Measurements from ENCODE around the gene LIPE. TPM values are rescaled to one million over a fixed set of nuclear protein-coding genes. Genes with fewer than 3 reads are reported as not detected.
"Not testable (repeated sequence)": the region's sequence is repeated elsewhere in the genome, so short reads cannot be mapped to it uniquely, and the experiment has no call there.

The LIPE gene
- total RNA-seq, 1 experiment from 2014 or later = 17.1 TPM

DNA sequence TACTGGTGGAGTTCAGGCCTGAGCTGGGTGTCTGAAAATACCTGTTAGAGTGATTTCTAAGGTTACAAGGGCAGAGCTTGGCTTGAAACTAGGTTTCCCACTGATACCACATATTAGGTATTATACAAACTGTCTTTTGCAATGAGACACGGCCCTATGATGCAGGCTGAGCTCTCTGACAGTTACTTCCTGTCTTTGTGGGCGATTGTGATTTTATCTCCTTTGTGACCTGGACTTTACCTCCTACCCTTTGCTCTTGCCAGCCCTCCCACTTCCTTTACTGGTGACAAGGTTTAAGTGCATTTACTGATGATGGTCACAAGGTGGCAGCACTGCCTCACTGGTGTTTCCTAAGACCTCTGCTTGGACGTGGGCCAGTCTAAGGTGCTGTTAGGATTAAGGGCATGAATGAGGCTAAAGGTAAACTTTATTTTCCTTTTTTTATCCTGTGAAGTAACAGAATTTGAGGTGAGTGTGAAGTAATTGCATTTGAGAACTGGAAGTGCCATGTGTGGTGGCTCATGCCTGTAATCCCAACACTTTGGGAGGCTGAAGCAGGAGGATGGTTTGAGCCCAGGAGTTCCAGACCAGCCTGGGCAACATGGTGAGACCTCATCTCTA, 23.2 kb upstream of the LIPE start:
- intact Hi-C loops (cut with micrococcal nuclease; ENCODE audit: unreplicated experiment) = loop anchor here (1.0 to 2.0 kb wide), 3 partner anchors 38 to 146 kb away; no protein-coding TSS in a partner anchor
- Mint-ChIP-seq H3K4me3 (ENCODE audit: low read depth, unreplicated experiment) (no peak overlapping the region), H3K9me3 (ENCODE audit: low read depth, unreplicated experiment) (no peaks in the 10 kb centered on the region), H3K4me1 (ENCODE audit: low read depth, unreplicated experiment) (peaks cover 16% of the 10 kb centered on the region), H3K36me3 (ENCODE audit: insufficient read depth, unreplicated experiment) (no peaks in the 10 kb centered on the region), H3K27ac (ENCODE audit: unreplicated experiment) (no peak overlapping the region), H3K27me3 (ENCODE audit: unreplicated experiment) (no peaks in the 10 kb centered on the region)
- peak; percentile 85 for DNase-seq
- no TSS peak for BruUV-seq (replicated peaks)
- CTCF ChIA-PET = interaction anchor here (0.6 to 3.9 kb wide), 8 partner anchors 9 to 1459 kb away, joined by 3 to 65 read pairs (median 4); partner anchors contain the start of genes CEACAM1 and CXCL17
- TF ChIP-seq, protein P1, sequence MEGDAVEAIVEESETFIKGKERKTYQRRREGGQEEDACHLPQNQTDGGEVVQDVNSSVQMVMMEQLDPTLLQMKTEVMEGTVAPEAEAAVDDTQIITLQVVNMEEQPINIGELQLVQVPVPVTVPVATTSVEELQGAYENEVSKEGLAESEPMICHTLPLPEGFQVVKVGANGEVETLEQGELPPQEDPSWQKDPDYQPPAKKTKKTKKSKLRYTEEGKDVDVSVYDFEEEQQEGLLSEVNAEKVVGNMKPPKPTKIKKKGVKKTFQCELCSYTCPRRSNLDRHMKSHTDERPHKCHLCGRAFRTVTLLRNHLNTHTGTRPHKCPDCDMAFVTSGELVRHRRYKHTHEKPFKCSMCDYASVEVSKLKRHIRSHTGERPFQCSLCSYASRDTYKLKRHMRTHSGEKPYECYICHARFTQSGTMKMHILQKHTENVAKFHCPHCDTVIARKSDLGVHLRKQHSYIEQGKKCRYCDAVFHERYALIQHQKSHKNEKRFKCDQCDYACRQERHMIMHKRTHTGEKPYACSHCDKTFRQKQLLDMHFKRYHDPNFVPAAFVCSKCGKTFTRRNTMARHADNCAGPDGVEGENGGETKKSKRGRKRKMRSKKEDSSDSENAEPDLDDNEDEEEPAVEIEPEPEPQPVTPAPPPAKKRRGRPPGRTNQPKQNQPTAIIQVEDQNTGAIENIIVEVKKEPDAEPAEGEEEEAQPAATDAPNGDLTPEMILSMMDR (IDR thresholded peaks at IDR 0.05; ENCODE audit: unreplicated experiment) = peak; percentile 98

- H3K36me3 Mint-ChIP-seq (ENCODE audit: insufficient read depth, unreplicated experiment); H3K4me3 Mint-ChIP-seq (ENCODE audit: low read depth, unreplicated experiment); H3K9me3 Mint-ChIP-seq (ENCODE audit: low read depth, unreplicated experiment); H3K27me3 Mint-ChIP-seq (ENCODE audit: unreplicated experiment); intact Hi-C loops (cut with micrococcal nuclease; ENCODE audit: unreplicated experiment); DNase-seq; H3K27ac Mint-ChIP-seq (ENCODE audit: unreplicated experiment); BruUV-seq (replicated peaks): not testable (repeated sequence)
- CTCF ChIA-PET = interaction anchor here (0.6 kb wide), 1 partner anchor 105 kb away, joined by 7 read pairs; no protein-coding TSS in a partner anchor
- H3K4me1 Mint-ChIP-seq (ENCODE audit: low read depth, unreplicated experiment) = peaks cover 21% of the 10 kb centered on the region
Measured at GRCh38 chr19:42448306-42448705, 21.1 kb upstream of the LIPE start.

- no peaks in the 10 kb centered on the region for H3K27me3 Mint-ChIP-seq (ENCODE audit: unreplicated experiment)
- H3K9me3 Mint-ChIP-seq (ENCODE audit: low read depth, unreplicated experiment) = no peaks in the 10 kb centered on the region
- no TSS peak for BruUV-seq (replicated peaks)
- TF ChIP-seq, protein P1 (IDR thresholded peaks at IDR 0.05; ENCODE audit: unreplicated experiment) = no peak
- H3K4me1 Mint-ChIP-seq (ENCODE audit: low read depth, unreplicated experiment) = peaks cover 32% of the 10 kb centered on the region
- H3K27ac Mint-ChIP-seq (ENCODE audit: unreplicated experiment) = no peak overlapping the region
- no peak for DNase-seq
- H3K36me3 Mint-ChIP-seq (ENCODE audit: insufficient read depth, unreplicated experiment) = peaks cover 4% of the 10 kb centered on the region
- intact Hi-C loops (cut with micrococcal nuclease; ENCODE audit: unreplicated experiment) = no loop called here
- H3K4me3 Mint-ChIP-seq (ENCODE audit: low read depth, unreplicated experiment) = no peak overlapping the region
- CTCF ChIA-PET = interaction anchor here (1.3 kb wide), 1 partner anchor 82 kb away, joined by 3 read pairs; the partner anchor contains the start of gene CEACAM1
Measured at GRCh38 chr19:42445948-42446347, 18.8 kb upstream of the LIPE start.

- intact Hi-C loops (cut with micrococcal nuclease; ENCODE audit: unreplicated experiment) = no loop called here
- CTCF ChIA-PET = interaction anchor here (0.6 kb wide), 1 partner anchor 85 kb away, joined by 3 read pairs; no protein-coding TSS in a partner anchor
- Mint-ChIP-seq H3K9me3 (ENCODE audit: low read depth, unreplicated experiment) (no peaks in the 10 kb centered on the region), H3K36me3 (ENCODE audit: insufficient read depth, unreplicated experiment) (peaks cover 7% of the 10 kb centered on the region), H3K4me1 (ENCODE audit: low read depth, unreplicated experiment) (peaks cover 47% of the 10 kb centered on the region), H3K4me3 (ENCODE audit: low read depth, unreplicated experiment) (no peak overlapping the region), H3K27me3 (ENCODE audit: unreplicated experiment) (no peaks in the 10 kb centered on the region), H3K27ac (ENCODE audit: unreplicated experiment) (peak overlapping the region; percentile 21)
- BruUV-seq (replicated peaks) = no TSS peak
- TF ChIP-seq, protein P1 (IDR thresholded peaks at IDR 0.05; ENCODE audit: unreplicated experiment) = no peak
- DNase-seq = no peak
Measured at GRCh38 chr19:42443944-42444398, 16.8 kb upstream of the LIPE start.

GRCh38 chr19:42442833-42443232, 15.6 kb upstream of the LIPE start, which contains the start of gene CXCL17:
CXCL17 (minus strand) TSS chr19:42442946; CDS start chr19:42442832, 114 bp downstream.
- Mint-ChIP-seq H3K4me3 (ENCODE audit: low read depth, unreplicated experiment) (no peak within 1 kb of the TSS), H3K27me3 (ENCODE audit: unreplicated experiment) (no peaks in the 10 kb centered on the region), H3K4me1 (ENCODE audit: low read depth, unreplicated experiment) (peaks cover 55% of the 10 kb centered on the region), H3K27ac (ENCODE audit: unreplicated experiment) (peak within 1 kb of the TSS; percentile 21), H3K9me3 (ENCODE audit: low read depth, unreplicated experiment) (no peaks in the 10 kb centered on the region), H3K36me3 (ENCODE audit: insufficient read depth, unreplicated experiment) (peaks cover 7% of the 10 kb centered on the region)
- TF ChIP-seq, protein P1 (IDR thresholded peaks at IDR 0.05; ENCODE audit: unreplicated experiment) = no peak
- peak; percentile 19 for DNase-seq
- no TSS peak for BruUV-seq (replicated peaks)
- intact Hi-C loops (cut with micrococcal nuclease; ENCODE audit: unreplicated experiment) = no loop called here
- CTCF ChIA-PET = interaction anchor here (1.7 to 3.1 kb wide), 2 partner anchors 8 to 154 kb away, joined by 5 to 25 read pairs; no protein-coding TSS in a partner anchor
